Measurements from ENCODE around the gene SLC25A12.

GRCh38 chr2:171878481-171878993 lies 15.5 kb downstream of the SLC25A12 start:
- TF ChIP-seq SPI1 (IDR thresholded peaks at IDR 0.05; ENCODE audit: borderline replicate concordance, insufficient read depth, low read depth, low read length) (no peak), EZH2 (IDR thresholded peaks at IDR 0.05; ENCODE audit: borderline replicate concordance, control insufficient read depth, low read depth, low read length) (no peak)
